Natural killer cell (primary cell): ENCODE data around the gene CFAP77. TPM values are rescaled to one million over a fixed set of nuclear protein-coding genes. Genes with fewer than 3 reads are reported as not detected.

Experiments used
- ATAC-seq, 3 donors: fragments of 150-1000 bp in 2 of 3; fragments of 200-7000 bp in 1 of 3; cut with Tn5 transposase; 1 replicate in 1 of 3; 2 replicates in 2 of 3; pipeline ENCODE4 v1.10.0; 2021; ENCODE audit warnings: mild to moderate bottlenecking in 2 of 3, moderate library complexity in 2 of 3
- DNase-seq, 2 donors: peaks; one replicate each; pipeline versions ENCODE4 v3.0.0 to v3.0.0-alpha.2; 2013 to 2021; ENCODE audit warnings: mixed read lengths in 1 of 2
- H3K27ac ChIP-seq: one replicate; pipeline ENCODE4 v1.5.1; 2013; ENCODE audit warnings: mild to moderate bottlenecking, low read length
- H3K27me3 ChIP-seq: one replicate; pipeline ENCODE4 v1.6.1; 2013; ENCODE audit warnings: low read length; ENCODE audit not compliant: control insufficient read depth, insufficient read depth
- H3K36me3 ChIP-seq: one replicate; pipeline ENCODE4 v1.6.1; 2013; ENCODE audit warnings: low read length; ENCODE audit not compliant: control insufficient read depth, insufficient read depth
- H3K4me1 ChIP-seq: one replicate; pipeline ENCODE4 v1.6.1; 2013; ENCODE audit warnings: low read length; ENCODE audit not compliant: control insufficient read depth, insufficient read depth
- H3K4me3 ChIP-seq: one replicate; pipeline ENCODE4 v1.5.1; 2013; ENCODE audit warnings: low read length
- H3K9me3 ChIP-seq: one replicate; pipeline ENCODE4 v1.6.1; 2013; ENCODE audit warnings: low read length; ENCODE audit not compliant: control insufficient read depth, insufficient read depth
- H3K27ac Mint-ChIP-seq, 2 donors: one replicate each; pipeline ENCODE4 v1.8.0; 2022; ENCODE audit warnings: mild to moderate bottlenecking in 2 of 2, mixed read lengths in 2 of 2, moderate library complexity in 1 of 2
- H3K27me3 Mint-ChIP-seq, 2 donors: one replicate each; pipeline ENCODE4 v1.8.0; 2022; ENCODE audit warnings: low read depth in 2 of 2, mixed read lengths in 2 of 2
- H3K36me3 Mint-ChIP-seq: one replicate; pipeline ENCODE4 v1.8.0; 2022; ENCODE audit warnings: mixed read lengths
- H3K4me1 Mint-ChIP-seq, 2 donors: one replicate each; pipeline ENCODE4 v1.8.0; 2022; ENCODE audit warnings: mixed read lengths in 2 of 2
- H3K4me3 Mint-ChIP-seq: one replicate; pipeline ENCODE4 v1.8.0; 2022; ENCODE audit warnings: mild to moderate bottlenecking, moderate library complexity, mixed read lengths
- H3K9me3 Mint-ChIP-seq, 2 donors: one replicate each; pipeline ENCODE4 v1.8.0; 2022; ENCODE audit warnings: mixed read lengths in 2 of 2
- WGBS: methylation state at CpG from one replicate; pipeline ENCODE4 v1.1.7; 2013; ENCODE audit warnings: missing lambda C conversion rate; ENCODE audit not compliant: insufficient coverage; 5-methylcytosine and 5-hydroxymethylcytosine counted together
- intact Hi-C: fragments of 100-400 bp; cut with micrococcal nuclease; formaldehyde crosslinking; loops from one replicate; pipeline ENCODE4 v1.14.2; 2022
- total RNA-seq, 4 donors: library from RNA; stranded (reverse); fragments of 120-200 nt in 1 of 4; gene quantifications; one replicate each; pipeline versions ENCODE4 v1.2.3 to v1.2.4, GENCODE V29; 2013 to 2022
- TF ChIP-seq, protein P1 (sequence below): fragments of 200-600 bp; IDR thresholded peaks from one replicate; pipeline ENCODE4 v1.8.0; 2022; ENCODE audit warnings: antibody characterized with exemption

CFAP77 gene
- total RNA-seq, 3 donors from 2014 or later (not counting 1 experiment from before 2014, with no cell fraction given), result not detected

DNA sequence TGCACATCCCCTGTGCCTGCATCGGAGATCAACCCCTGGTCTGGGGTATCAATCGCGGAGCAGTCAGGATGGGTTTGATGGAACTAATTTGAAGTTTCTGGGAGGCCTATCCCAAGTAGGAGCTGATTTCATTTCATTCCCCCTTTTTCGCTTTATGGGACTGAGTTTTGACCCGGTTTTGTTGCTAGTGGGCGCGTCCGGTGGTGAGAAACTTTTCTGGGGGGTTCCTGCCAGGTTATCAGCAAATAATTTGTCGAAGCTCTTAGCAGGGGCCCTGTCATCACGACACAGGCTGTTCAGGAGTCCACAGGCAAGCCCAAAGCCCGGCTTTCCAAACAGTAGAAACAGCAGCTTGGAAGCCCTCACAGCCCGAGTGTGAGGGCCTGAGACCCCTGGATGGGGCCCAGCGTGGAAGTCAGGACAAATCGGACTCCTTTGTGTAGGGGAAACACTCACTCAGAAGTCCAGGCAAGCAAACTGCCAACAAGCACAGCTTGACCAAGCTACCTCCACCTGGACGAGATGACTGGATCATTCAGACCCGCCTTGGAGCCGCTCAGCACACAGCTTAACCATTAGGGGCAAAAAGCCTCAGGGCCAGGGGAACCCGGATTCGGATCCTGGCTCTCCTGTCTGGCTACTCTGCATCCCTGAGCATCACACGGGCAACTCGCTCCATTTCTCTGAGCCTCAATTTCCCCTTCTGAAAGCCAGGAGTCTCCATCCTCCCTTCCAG is 108.0 kb downstream of the CFAP77 start:
- TF ChIP-seq, protein P1, sequence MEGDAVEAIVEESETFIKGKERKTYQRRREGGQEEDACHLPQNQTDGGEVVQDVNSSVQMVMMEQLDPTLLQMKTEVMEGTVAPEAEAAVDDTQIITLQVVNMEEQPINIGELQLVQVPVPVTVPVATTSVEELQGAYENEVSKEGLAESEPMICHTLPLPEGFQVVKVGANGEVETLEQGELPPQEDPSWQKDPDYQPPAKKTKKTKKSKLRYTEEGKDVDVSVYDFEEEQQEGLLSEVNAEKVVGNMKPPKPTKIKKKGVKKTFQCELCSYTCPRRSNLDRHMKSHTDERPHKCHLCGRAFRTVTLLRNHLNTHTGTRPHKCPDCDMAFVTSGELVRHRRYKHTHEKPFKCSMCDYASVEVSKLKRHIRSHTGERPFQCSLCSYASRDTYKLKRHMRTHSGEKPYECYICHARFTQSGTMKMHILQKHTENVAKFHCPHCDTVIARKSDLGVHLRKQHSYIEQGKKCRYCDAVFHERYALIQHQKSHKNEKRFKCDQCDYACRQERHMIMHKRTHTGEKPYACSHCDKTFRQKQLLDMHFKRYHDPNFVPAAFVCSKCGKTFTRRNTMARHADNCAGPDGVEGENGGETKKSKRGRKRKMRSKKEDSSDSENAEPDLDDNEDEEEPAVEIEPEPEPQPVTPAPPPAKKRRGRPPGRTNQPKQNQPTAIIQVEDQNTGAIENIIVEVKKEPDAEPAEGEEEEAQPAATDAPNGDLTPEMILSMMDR, result no peak
- Histone ChIP-seq H3K27me3 (no peaks in the 10 kb centered on the region), H3K27ac (no peak overlapping the region), H3K36me3 (no peaks in the 10 kb centered on the region), H3K4me1 (no peaks in the 10 kb centered on the region), H3K9me3 (no peaks in the 10 kb centered on the region), H3K4me3 (no peak overlapping the region)
- peaks cover 16 to 24% of the 10 kb centered on the region in 2 donors for H3K27me3 Mint-ChIP-seq
- H3K27ac Mint-ChIP-seq, result no peak overlapping the region
- DNase-seq (no peak), ATAC-seq (no peak)
- H3K9me3 Mint-ChIP-seq, result no peaks in the 10 kb centered on the region
- H3K4me1 Mint-ChIP-seq, result no peaks in the 10 kb centered on the region
- intact Hi-C loops, result no loop called here
- no peaks in the 10 kb centered on the region for H3K36me3 Mint-ChIP-seq
- no peak overlapping the region for H3K4me3 Mint-ChIP-seq
- WGBS, result 84% methylated on average over 21 of the region's 21 CpGs

DNA sequence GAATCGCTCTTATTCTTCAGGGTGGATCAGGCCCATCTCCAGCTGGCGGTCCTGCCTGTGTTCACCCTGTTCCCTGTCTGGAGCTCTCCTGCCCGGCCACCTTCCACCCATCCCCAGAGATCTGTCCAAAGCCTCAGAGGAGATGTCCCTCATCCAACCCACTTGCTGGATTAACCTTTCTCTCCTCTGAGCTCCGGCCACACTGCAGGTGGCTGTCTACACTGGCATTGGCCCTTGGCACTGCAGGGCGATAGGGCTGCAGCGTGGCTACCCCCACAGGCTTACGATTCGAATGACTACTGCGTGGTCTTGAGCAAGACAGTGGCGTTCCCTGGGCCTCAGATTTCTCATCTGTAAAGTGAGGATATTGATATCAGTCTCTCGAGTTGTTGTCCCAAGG is 108.6 kb downstream of the CFAP77 start:
- Mint-ChIP-seq H3K27me3 (peaks cover 13 to 22% of the 10 kb centered on the region in 2 donors), H3K27ac (no peak overlapping the region), H3K4me1 (no peaks in the 10 kb centered on the region), H3K4me3 (no peak overlapping the region), H3K36me3 (no peaks in the 10 kb centered on the region), H3K9me3 (no peaks in the 10 kb centered on the region)
- H3K4me3 ChIP-seq, result no peak overlapping the region
- intact Hi-C loops, result no loop called here
- H3K4me1 ChIP-seq, result no peaks in the 10 kb centered on the region
- WGBS, result 89% methylated on average over 11 of the region's 11 CpGs
- TF ChIP-seq, protein P1, result no peak
- no peaks in the 10 kb centered on the region for H3K9me3 ChIP-seq
- no peak overlapping the region for H3K27ac ChIP-seq
- DNase-seq (no peak), ATAC-seq (no peak)
- H3K27me3 ChIP-seq, result no peaks in the 10 kb centered on the region
- no peaks in the 10 kb centered on the region for H3K36me3 ChIP-seq

DNA sequence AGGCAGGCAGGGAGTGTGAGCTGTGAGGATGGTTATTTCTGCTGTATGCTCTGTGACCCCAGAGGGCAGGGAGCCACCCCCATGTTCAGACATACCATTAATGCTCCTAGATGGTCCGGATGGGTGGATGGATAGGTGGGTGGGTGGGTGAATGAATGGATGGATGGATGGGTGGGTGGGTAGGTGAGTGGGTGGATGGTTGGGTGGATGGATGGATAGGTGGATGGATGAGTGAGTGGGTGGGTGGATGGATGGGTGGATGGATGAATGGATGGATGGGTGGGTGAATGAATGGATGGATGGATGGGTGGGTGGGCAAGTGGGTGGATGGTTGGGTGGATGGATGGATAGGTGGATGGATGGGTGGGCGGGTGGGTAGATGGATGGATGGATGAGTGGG is 109.0 kb downstream of the CFAP77 start:
- Mint-ChIP-seq H3K36me3 (no peaks in the 10 kb centered on the region), H3K4me1 (no peaks in the 10 kb centered on the region), H3K27me3 (peaks cover 9 to 20% of the 10 kb centered on the region in 2 donors), H3K9me3 (no peaks in the 10 kb centered on the region), H3K27ac (no peak overlapping the region), H3K4me3 (no peak overlapping the region)
- Histone ChIP-seq H3K4me3 (no peak overlapping the region), H3K36me3 (no peaks in the 10 kb centered on the region), H3K27ac (no peak overlapping the region), H3K4me1 (no peaks in the 10 kb centered on the region), H3K9me3 (no peaks in the 10 kb centered on the region), H3K27me3 (no peaks in the 10 kb centered on the region)
- WGBS, result 80% methylated on average over 2 of the region's 2 CpGs
- ATAC-seq, result no peak
- TF ChIP-seq, protein P1, result no peak
- DNase-seq, result no peak
- intact Hi-C loops, result no loop called here

DNA sequence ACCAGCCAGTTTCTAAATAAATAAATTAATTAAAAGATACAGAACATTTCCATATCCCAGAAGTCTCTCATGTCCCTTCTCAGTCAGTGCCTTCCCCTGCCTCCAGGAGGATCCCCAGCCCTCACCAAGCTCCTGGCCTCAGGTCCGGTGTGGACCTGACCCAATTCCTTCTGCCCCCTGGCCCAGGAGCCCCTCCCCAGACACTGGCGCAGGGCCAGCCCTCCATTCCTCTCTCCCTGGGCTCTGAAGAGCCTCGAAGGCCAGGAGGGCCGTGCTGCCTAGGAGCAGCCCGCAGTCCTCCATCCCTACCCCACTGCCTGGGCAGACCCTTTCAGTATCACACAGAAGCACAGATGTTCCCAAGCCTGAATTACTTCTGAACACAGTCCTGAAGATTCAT is 110.6 kb downstream of the CFAP77 start:
- H3K9me3 Mint-ChIP-seq, result no peaks in the 10 kb centered on the region
- Histone ChIP-seq H3K36me3 (no peaks in the 10 kb centered on the region), H3K4me3 (no peak overlapping the region), H3K9me3 (no peaks in the 10 kb centered on the region), H3K27me3 (no peaks in the 10 kb centered on the region), H3K27ac (no peak overlapping the region), H3K4me1 (no peaks in the 10 kb centered on the region)
- no peak overlapping the region for H3K27ac Mint-ChIP-seq
- no peak overlapping the region for H3K4me3 Mint-ChIP-seq
- ATAC-seq (no peak), DNase-seq (no peak)
- 85% methylated on average over 5 of the region's 5 CpGs for WGBS
- H3K36me3 Mint-ChIP-seq, result no peaks in the 10 kb centered on the region
- no peaks in the 10 kb centered on the region for H3K4me1 Mint-ChIP-seq
- intact Hi-C loops, result no loop called here
- peaks cover 12 to 21% of the 10 kb centered on the region in 2 donors for H3K27me3 Mint-ChIP-seq
- TF ChIP-seq, protein P1, result no peak
